ENCODE results near the gene TCF7L1. TPM values are rescaled to one million over a fixed set of nuclear protein-coding genes. Genes with fewer than 3 reads are reported as not detected.
A peak's percentile ranks its signal among the peaks of the same experiment; 100 is the strongest.

The TCF7L1 gene
- total RNA-seq, 1 experiment from 2014 or later: 30.4 TPM

DNA sequence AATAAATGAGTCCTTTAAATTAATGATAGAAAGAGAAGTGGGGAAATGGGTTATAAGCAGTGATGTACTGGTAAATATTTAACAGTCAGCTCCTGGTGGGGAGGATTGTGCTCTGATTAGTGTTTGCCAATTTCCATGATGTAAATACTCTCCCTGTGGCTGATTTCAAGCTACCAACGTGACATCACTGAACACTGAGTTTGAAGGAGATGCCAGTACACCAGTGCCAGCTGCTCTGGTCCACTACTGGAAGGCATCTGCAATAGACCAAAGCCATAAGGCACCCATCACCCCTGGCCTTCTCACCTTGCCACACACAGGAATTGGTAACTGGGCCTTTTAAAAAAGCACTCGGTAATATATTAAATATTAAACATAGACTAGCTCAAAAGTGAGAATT lies 116.9 kb downstream of the TCF7L1 start:
- no peak for ATAC-seq
- BruUV-seq (replicated peaks): no TSS peak
- no peaks in the 10 kb centered on the region; the same call in 1 of the 2 replicates for H3K36me3 ChIP-seq (ENCODE audit: control insufficient read depth, insufficient read depth, low read length)
- peak overlapping the region; percentile 93 for H3K27ac ChIP-seq (ENCODE audit: low read length)
- ChIA-PET CTCF (no interaction called here), POLR2A (no interaction called here)
- no peak for DNase-seq (ENCODE audit: low read depth, low spot score)
- in situ Hi-C loops (cut with HindIII; ENCODE audit: low pct_unique_long_range_greater_than_20kb, low sequenced_read_pairs) (no loop called here), intact Hi-C loops (cut with micrococcal nuclease; ENCODE audit: unreplicated experiment) (no loop called here)
- H3K4me3 ChIP-seq (ENCODE audit: low read depth in 2 of 2, low read length in 2 of 2): no peak overlapping the region
- no peaks in the 10 kb centered on the region for H3K9me3 ChIP-seq (ENCODE audit: control insufficient read depth, insufficient read depth, low read depth, low read length)
- no peaks in the 10 kb centered on the region for H3K27me3 ChIP-seq (ENCODE audit: control insufficient read depth, insufficient read depth, low read length)
- H3K4me1 ChIP-seq (ENCODE audit: control insufficient read depth, insufficient read depth, low read length): peaks cover 86% of the 10 kb centered on the region
- TF ChIP-seq TCF7L2 (IDR thresholded peaks at IDR 0.05; ENCODE audit: low read depth, low read length) (no peak), POLR2AphosphoS5 (IDR thresholded peaks at IDR 0.05; ENCODE audit: low read depth, low read length) (no peak), SIN3A (IDR thresholded peaks at IDR 0.05; ENCODE audit: borderline replicate concordance, insufficient read depth, low read depth, low read length) (no peak)
- TF ChIP-seq, protein P1, sequence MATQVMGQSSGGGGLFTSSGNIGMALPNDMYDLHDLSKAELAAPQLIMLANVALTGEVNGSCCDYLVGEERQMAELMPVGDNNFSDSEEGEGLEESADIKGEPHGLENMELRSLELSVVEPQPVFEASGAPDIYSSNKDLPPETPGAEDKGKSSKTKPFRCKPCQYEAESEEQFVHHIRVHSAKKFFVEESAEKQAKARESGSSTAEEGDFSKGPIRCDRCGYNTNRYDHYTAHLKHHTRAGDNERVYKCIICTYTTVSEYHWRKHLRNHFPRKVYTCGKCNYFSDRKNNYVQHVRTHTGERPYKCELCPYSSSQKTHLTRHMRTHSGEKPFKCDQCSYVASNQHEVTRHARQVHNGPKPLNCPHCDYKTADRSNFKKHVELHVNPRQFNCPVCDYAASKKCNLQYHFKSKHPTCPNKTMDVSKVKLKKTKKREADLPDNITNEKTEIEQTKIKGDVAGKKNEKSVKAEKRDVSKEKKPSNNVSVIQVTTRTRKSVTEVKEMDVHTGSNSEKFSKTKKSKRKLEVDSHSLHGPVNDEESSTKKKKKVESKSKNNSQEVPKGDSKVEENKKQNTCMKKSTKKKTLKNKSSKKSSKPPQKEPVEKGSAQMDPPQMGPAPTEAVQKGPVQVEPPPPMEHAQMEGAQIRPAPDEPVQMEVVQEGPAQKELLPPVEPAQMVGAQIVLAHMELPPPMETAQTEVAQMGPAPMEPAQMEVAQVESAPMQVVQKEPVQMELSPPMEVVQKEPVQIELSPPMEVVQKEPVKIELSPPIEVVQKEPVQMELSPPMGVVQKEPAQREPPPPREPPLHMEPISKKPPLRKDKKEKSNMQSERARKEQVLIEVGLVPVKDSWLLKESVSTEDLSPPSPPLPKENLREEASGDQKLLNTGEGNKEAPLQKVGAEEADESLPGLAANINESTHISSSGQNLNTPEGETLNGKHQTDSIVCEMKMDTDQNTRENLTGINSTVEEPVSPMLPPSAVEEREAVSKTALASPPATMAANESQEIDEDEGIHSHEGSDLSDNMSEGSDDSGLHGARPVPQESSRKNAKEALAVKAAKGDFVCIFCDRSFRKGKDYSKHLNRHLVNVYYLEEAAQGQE (IDR thresholded peaks at IDR 0.05; ENCODE audit: insufficient read depth in 1 of 2, low read depth in 2 of 2, low read length in 1 of 2): no peak

DNA sequence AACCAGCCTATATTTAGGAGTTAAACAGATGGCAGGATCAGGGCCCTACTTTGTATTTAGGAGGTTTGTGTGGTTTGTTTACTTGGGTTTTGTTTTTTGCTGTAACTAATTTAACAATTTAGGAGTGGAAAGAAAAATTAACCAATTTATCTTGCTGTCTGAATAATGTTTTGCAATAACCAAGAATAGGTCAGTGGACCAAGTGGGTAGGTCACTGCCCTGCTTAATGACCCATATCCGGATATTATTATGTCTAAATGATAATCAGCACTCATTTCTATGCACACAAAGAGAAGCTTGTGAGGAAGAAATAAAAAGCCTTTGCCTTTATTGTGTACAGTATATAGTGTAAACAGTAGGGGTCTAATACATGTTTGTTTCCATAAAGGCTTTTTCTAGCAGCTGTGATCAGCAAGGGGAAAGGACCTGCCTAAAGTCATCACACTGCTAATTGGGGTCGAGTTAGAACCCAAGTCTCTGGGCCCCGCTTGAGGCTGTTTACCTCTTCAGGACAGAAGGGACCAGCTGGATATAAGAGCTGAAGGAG lies 118.0 kb downstream of the TCF7L1 start:
- Histone ChIP-seq H3K27me3 (ENCODE audit: control insufficient read depth, insufficient read depth, low read length) (no peaks in the 10 kb centered on the region), H3K27ac (ENCODE audit: low read length) (peak overlapping the region; percentile 93), H3K4me3 (ENCODE audit: low read depth in 2 of 2, low read length in 2 of 2) (no peak overlapping the region), H3K4me1 (ENCODE audit: control insufficient read depth, insufficient read depth, low read length) (peaks cover 92% of the 10 kb centered on the region), H3K36me3 (ENCODE audit: control insufficient read depth, insufficient read depth, low read length) (no peaks in the 10 kb centered on the region; the same call in 1 of the 2 replicates), H3K9me3 (ENCODE audit: control insufficient read depth, insufficient read depth, low read depth, low read length) (no peaks in the 10 kb centered on the region)
- intact Hi-C loops (cut with micrococcal nuclease; ENCODE audit: unreplicated experiment) (no loop called here), in situ Hi-C loops (cut with HindIII; ENCODE audit: low pct_unique_long_range_greater_than_20kb, low sequenced_read_pairs) (no loop called here)
- ChIA-PET CTCF (interaction anchor here (1.1 kb wide), 1 partner anchor 15 kb away, joined by 4 read pairs; no protein-coding TSS in a partner anchor), POLR2A (interaction anchor here (0.5 kb wide), 1 partner anchor 279 kb away, joined by 3 read pairs; no protein-coding TSS in a partner anchor)
- no TSS peak for BruUV-seq (replicated peaks)
- ATAC-seq: no peak
- TF ChIP-seq TCF7L2 (IDR thresholded peaks at IDR 0.05; ENCODE audit: low read depth, low read length): no peak
- no peak for TF ChIP-seq SIN3A (IDR thresholded peaks at IDR 0.05; ENCODE audit: borderline replicate concordance, insufficient read depth, low read depth, low read length)
- TF ChIP-seq, protein P1 (IDR thresholded peaks at IDR 0.05; ENCODE audit: insufficient read depth in 1 of 2, low read depth in 2 of 2, low read length in 1 of 2): no peak
- no peak for TF ChIP-seq POLR2AphosphoS5 (IDR thresholded peaks at IDR 0.05; ENCODE audit: low read depth, low read length)
- no peak for DNase-seq (ENCODE audit: low read depth, low spot score)

Data from Panc1 (cell line).